Measurements from ENCODE around the gene WNT2.

DNA sequence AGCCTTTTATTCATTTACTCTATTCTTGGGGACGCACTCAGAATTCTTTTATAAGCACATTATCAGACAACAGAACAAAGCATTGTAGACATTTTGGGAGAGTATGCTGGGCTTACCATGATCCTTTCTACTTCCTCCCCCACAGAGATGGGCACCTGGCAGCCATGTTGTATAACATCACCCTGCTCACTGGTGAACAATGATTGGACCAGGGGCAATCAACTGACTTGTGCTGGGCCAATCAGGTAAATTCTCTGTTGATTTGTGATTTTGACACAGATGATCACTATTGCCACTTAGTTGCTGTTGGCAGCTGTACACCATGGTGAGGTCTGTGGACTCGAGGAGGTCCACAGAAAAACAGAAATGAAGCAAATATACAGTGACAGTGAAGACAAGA, 43.7 kb downstream of the WNT2 start:
- TF ChIP-seq POLR2AphosphoS5 (IDR thresholded peaks at IDR 0.05; ENCODE audit: borderline replicate concordance, low read depth, low read length) (no peak), EZH2 (IDR thresholded peaks at IDR 0.05) (no peak)
